ENCODE data around the gene RTN1. TPM values are rescaled to one million over a fixed set of nuclear protein-coding genes. Genes with fewer than 3 reads are reported as not detected.

RTN1 gene
- total and polyA plus RNA-seq, 12 donors: 2.9 to 19.7 (median 7.6) TPM

GRCh38 chr14:59547310-59547709, 323.3 kb downstream of the RTN1 start:
- H3K4me3 ChIP-seq: no peak overlapping the region
- no peaks in the 10 kb centered on the region for H3K9me3 ChIP-seq (replicated peaks in 1 of 3)
- no peaks in the 10 kb centered on the region for H3K36me3 ChIP-seq (replicated peaks in 1 of 2)
- H3K4me1 ChIP-seq (replicated peaks in 1 of 2): no peaks in the 10 kb centered on the region
- intact Hi-C loops (cut with DNase I): no loop called here
- H3K27ac ChIP-seq: no peak overlapping the region
- peaks cover 4% of the 10 kb centered on the region for H3K27me3 ChIP-seq
- no peak for DNase-seq
- TF ChIP-seq CTCF (IDR thresholded peaks at IDR 0.05): no peak
- TF ChIP-seq POLR2A (IDR thresholded peaks at IDR 0.05): no peak
- 58 to 66% (median 63%) methylated on average over 2 of the region's 2 CpGs for WGBS, 4 donors

Small RNAs within 50 kb of the gene (microRNA-seq; reads per million reads assigned to microRNA genes)
- gene MIR5586: 2.6 to 3.6 (median 3.4) reads per million in 3 donors

Small RNAs within 50 kb of the gene (small RNA-seq; reads per million reads assigned to genes)
- 0 to 0.08 reads per million in 2 donors for gene MIR5586

Other genes starting within 250 kb of the RTN1 start
- 1 to 10 TPM in 1 of 9 donors, under 1 TPM in 2, not detected in 6; 0.14 to 1.2 (median 0.21) TPM for gene LRRC9, start 49.4 kb upstream of the RTN1 start, total RNA-seq
- gene LRRC9, start 49.4 kb upstream of the RTN1 start, polyA plus RNA-seq: 1 to 10 TPM in 1 of 3 donors, not detected in 2; 1.1 TPM
- 100 to 1,000 TPM in 1 of 9 donors, 10 to 100 TPM in 8; 31.1 to 204 (median 58.9) TPM for gene PCNX4, start 221.1 kb upstream of the RTN1 start, total RNA-seq
- 10 to 100 TPM; 24.9 to 60.0 (median 37.0) TPM for gene PCNX4, start 221.1 kb upstream of the RTN1 start, polyA plus RNA-seq

Measured in adrenal gland (tissue), 12 donors.